Measurements from ENCODE around the gene C1QTNF7.

Gene C1QTNF7

DNA sequence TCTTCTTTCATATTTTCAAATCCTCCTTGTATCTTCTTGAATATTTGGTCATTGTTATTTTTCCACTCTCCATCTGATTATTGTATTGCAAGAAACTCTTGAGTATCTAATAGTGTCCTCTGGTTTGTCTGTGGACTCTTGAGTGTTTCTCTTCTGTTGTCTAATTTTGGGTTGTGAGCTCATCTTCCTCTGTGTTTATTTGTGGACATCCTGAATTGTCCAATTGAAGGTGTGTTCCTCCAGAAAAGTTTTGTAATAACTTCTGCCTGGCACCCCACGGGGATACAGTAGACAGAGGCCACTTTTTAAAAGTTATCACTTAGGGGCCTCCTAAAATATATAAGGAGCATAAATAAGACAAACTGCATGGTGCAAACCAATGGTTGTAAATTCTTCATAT is 38.8 kb downstream of the C1QTNF7 start:
- DNase-seq: no peak

DNA sequence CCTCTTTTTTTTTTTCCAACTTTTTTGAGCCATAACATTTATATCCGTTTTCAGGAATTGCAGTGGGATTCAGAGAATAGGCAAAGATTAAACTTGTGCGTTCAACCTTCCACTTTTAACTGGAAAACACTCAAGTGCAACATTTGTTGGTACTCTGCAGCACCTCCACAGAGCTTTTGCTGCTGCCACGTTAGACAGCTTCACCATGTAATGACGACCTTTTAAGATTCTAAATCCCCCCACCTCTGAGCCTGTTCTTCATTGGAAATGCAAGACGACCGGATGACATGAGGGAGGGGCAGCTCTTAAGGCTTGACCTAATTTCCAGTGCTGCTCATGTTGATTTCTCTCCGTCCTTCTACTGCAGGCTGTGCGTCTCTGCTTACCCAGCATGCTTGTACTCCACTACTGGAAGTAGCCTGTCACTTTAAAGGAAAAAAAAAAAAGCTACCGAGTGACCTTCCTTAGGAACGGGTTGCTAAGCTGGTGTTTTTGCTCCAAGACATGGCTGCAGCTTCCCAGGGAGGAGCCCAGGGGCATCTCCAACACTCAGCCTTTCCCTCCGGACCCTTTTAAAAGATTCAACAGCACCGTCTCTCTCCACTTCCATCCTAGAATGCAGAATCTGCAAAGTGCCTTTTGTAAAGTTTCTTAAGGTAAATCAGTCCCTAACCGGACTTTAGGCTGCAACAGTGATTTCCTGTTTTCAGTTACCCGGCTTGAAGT is 41.7 kb downstream of the C1QTNF7 start, which contains the start of gene CC2D2A:
Gene CC2D2A, plus strand, starts transcription at position 481 of the 726 bp plus-strand sequence. CDS start 6,051 bp downstream, outside the sequence.
- DNase-seq: no peak

DNA sequence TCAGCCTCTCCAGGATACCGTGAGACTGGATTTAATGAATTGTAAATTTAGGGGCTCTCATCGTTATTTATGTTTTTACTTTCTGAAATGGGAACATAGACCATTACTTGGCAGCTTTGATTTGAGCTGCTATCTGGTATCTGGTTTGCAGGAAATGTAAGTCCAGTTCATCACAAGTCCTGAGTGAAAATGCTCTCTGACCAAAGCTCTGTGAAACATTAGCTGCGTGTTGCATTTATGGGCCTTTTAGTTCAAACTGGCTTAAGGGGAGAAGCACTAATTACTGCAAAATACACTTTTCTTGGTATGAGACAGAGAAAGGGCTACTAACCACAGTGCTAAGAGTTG is 42.3 kb downstream of the C1QTNF7 start:
- no peak for DNase-seq

DNA sequence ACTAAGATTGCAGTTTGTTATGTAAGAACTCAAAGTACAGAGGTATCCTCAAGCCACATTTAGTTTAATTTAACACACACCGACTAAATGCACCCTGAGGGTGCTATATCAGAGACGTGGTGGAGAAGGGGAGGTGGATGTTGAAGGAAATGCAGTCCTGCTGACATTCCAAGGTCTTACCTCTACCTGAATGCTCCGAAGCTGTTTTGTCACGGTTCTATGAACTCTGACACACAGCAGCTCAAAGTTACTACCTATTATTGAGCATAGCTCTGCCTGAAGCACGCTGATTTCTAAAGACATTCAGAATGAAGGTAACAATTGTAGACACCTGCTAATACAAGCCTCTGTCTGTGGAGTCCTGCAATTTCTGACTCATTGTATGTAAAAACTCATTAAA is 48.6 kb downstream of the C1QTNF7 start:
- DNase-seq: no peak

DNA sequence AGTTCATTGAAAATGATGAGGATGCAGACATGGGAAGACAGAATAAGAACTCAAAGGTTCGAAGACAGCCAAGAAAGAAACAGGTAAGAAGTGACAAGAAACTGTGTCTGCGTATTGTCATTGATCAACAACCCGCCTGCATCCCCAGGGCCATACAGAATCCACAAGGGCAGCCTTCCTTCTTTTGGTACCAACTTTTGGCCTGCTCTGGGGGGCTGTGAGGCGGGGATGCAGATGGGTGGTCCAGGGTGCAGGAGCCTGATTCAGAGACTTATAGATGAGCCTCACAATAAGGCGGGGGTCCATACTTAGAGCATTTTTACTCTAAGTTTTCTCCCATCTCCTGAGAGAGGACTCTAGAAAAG is 50.9 kb downstream of the C1QTNF7 start:
- no peak for DNase-seq

DNA sequence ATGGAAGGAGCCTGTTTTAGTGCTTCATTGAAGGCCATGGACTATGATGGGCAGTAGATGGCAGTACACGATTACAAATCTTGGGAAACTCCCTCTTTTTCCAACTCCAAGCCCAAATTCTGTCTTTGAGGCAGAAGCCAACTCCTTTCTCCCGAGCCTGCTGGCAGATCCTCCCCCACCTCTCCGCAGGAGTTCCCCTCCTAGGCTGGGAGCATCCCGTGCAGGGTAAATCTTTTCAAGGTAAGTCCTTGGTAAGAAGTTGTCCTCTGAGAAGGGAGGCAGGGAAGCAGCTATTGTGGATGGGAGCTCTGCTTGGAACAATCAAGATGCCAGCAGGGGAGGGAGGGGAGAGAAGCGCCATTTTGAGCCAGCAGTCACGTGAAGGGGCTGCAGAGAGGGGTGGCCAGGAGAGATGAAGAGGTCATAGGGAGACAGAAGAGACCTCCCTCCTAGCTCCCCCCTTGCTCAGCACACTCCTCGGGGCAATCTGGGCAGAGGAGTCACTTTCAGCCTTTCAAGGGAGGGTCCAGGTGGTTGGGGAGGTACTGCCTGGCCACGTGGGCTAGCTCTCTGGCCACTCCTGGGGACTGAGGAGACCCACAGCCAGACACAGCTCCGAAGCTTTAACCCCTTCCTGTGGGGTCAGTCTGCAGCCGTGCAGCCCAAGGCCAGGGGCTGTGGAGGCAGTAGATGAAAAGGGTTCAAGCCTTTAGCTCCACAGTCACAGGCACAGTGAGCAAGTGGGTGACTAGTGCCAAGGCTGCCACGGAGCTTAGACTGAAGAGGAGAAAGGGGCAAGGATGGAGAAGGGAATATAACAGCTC is 51.5 kb downstream of the C1QTNF7 start:
- peak; percentile 41 for DNase-seq

DNA sequence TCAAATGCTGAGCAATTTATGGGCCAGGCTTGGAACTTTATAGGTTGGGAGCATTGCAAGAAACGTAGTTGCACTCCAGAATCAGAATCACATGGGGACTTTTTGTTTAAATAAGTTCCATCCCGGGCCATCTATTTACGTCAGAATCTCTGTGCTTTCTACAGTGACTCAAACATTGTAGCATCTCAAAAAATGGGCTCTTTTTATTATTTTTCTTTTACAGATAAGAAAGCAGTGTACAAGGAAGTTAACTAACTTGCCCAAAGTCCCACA is 52.0 kb downstream of the C1QTNF7 start:
- DNase-seq: no peak

DNA sequence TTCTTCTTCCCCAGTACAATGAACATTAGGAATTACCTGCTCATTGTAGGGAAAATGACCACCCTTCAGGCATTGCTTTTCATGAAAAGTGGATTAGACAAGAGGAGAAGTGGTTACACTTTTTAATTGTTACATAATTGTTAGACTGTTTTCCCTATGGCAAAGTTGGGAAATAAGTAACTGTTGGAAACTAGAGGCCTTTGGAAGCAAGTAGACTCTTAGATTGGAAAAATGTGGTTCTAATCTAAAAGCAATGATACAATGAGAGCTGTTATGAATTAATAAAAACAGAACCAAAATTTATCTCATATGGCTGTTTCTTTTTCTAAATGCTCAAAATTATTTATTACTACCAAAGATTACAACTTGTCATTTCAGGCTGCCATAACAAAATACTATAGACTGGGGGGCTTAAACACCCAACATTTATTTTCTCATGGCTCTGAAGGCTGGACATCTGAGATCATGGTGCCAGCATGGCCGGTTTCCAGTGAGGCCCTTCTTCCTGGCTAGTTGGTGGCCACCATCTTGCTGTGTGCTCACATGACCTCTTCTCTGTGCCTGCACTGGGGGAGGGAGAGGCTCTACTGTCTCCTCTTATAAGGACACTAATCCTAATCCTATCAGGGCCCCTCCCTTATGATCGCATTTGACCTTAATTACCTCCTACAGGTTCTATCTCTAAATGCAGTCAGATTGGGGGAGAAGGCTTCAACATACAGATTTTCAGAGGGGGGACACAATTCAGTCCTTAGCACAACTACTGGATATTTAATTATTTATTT is 54.3 kb downstream of the C1QTNF7 start:
- no peak for DNase-seq

DNA sequence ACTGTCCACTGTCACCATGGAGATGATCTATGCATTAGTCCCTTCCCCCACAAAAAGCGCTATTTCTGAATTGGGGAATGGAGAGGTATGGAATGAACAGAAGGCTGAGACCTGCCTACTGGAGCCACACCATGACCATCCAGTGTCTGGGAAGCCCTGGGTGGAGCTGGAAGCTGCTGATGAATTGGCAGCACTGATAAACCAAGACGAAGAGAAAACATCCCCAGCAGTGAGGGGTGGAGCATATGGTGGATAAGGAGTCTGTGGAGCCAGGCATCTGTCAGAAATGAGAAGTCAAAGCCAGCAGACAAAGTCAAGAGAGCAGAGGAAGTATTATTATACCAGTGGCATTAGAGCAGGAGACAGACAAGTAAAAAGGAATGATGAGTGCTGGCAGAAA is 55.0 kb downstream of the C1QTNF7 start:
- DNase-seq: no peak

DNA sequence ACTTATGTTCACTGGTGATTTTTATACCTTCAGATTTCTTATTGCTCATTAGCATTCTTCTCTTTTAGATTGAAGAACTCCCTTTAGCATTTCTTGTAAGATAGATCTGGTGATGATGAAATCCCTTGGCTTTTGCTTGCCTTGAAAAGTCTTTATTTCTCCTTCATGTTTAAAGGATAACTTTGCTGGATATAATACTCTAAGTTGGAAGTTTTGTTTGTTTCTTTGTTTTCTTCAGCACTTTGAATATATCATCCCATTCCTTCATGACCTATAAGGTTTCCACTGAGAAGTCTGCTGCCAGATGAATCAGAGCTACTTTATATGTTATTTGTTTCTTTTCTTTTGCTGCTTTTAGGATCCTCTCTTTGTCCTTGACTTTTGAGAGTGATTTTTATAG is 60.3 kb downstream of the C1QTNF7 start:
- DNase-seq: no peak

DNA sequence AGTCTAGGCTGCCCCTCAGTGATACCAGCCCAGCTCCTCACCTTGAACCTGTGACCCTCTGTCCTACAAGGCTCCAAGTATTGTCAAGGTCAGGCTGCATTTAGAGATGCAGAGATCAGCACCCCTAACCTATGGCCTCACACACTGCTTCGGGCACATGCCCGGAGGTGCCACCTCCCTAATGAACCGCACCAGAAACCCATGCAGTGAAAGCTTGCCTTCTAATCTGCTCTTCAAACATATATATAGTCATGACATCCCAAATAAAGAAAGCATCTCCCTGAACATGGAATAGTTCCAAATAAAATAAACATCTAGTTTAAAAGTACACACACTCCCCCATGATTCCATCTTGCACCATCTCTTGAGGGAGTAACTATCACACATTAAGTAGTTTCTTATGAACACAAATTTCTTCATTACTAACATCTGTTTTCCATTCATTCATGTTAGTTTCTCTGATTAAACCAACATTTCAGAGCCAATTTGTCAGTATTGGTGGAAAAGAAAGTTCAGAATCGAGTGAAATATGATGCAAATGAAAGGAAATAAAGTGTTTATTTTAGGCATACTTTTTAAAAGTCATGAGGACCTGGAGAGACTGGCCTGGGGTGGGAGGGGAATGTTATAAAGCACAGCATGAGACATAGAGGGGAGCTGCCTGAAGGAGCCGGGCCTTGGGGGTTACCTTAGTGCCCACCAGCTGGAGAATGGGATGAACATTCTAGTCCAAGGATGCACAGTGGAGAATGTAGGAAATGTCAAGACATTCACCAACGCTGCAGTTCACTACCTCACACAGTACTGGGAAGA is 61.0 kb downstream of the C1QTNF7 start:
- no peak for DNase-seq

DNA sequence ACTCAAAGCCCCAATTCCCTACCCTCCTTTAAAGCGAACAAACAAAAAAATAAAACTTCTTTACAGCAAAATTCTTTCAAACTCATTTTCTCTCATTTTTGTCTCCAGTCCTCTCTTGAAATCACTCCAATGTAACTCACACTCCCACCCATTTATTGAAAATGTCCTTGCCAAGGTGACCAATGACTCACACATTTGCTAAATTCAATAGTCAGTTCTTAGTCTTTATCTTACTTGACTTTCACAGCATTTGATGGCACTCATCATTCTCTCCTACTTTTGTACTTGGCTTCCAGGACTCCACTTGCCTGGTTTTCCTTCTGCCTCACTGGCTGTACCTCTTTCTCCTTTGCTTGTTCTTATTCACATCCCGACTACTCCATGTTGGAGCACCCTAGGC is 61.7 kb downstream of the C1QTNF7 start:
- DNase-seq: no peak

DNA sequence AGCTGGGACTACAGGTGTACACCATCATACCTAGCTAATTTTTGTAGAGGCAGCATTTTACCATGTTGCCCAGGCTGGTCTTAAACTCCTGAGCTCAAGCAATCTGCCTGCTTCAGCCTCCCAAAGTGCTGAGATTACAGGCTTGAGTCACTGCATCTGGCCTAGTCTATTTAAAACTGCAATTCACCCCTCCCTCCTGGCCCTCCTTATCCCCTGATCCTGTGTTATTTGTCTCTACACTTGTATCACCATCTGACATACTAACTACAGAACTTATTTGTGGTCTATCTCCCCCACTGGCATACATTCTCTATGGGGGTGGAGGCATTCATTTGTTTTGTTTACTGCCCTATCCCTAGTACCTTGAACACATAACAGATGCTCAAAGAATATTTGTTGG is 65.6 kb downstream of the C1QTNF7 start:
- DNase-seq: no peak

DNA sequence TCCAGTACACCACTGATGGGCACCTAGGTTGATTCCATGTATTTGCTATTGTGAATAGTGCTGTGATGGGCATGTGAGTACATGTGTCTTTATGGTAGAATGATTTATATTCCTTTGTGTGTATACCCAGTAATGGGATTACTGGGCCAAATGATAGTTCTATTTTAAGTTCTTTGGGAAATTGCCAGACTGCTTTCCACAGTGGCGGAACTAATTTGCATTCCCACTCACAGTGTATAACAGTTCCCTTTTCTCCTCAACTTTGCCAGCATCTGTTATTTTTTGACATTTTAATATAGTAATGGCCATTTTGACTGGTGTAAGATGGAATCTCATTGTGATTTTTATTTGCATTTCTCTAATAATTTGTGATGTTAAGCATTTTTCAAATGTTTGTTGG is 67.8 kb downstream of the C1QTNF7 start:
- no peak for DNase-seq

Data from NCI-H510A (cell line).